Stimulated activated CD4-positive, alpha-beta T cell treated with anti-CD3 and anti-CD28 coated beads, Interleukin-1b, Interleukin-23, amount 100 ng/mL, for 1 hour (primary cell): ENCODE measurements around the gene TUBGCP6.
"Not testable (repeated sequence)": the region's sequence is repeated elsewhere in the genome, so short reads cannot be mapped to it uniquely, and the experiment has no call there.

Experiments
- DNase-seq, 2 donors: peaks; one replicate each; pipeline ENCODE4 v3.0.0-alpha.2; 2020; ENCODE audit warnings: low read depth in 2 of 2

Gene TUBGCP6

DNA sequence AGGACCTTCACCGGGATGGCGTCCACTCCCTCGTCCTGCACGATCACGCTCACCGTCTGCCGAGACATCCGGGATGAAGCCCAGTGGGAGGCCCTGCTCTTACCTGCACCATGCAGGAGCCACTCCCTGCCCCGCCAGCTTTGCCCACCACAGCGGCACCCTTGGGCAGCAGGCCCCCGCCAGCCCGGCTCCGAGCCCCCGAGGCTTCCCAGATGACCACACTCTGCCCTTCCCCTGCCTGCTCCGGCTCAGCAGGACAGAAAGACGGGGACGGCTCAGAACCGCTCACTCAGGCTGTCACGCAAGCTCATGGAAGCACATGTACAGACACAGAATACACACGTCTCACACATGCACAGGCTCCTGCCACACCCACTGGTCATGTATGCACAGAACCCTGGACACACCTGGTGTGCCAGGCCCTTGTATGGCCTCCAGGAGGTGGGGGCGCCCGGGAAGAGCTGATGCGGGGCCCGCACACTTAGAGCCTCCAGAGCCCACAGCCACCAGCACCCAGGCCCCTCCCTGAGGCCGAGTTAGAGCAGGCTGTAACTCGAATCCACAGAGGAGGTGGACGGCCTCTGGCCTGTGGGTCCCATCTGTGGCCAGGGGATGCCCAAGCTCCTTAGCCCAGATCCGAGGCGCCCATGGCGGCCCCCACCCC lies 34.3 kb upstream of the TUBGCP6 start:
- DNase-seq: no peak

DNA sequence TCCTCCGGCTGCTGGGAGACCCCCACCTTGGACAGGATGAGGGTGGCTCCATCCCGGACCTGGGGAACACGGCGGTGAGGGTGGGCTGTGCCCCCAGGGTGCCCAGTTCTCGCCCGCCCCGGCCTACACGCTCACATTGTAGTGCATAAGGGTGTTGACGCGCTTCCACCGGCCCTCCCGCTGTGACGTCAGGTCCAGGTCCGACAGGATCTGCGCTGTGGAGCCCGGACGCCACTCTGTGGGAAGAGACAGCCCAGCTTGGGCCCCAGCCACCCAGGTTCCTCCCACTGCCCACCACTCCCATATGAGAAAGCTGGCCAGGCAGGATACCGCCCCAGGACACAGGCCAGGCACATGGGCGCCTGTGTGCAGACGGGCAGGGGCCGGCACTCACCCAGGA lies 33.6 kb upstream of the TUBGCP6 start:
- DNase-seq: no peak

DNA sequence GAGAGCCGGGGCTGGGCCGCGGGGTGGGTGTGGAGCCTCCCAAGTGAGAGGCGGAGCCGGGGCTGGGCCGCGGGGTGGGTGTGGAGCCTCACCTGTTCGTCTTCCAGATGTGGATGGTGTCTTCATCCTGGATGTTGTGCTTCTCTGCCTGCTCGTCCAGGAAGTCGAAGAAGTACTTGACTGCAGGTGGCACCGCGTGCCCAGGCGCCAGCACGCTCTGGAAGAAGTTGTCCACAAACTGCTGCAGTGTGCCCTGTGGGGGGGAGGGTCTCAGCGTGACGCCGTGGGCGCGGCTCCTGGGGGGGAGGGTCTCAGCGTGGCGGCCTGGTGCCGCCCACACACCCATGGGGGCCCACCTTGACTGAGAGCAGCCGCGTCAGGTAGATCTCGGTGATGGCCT lies 32.9 kb upstream of the TUBGCP6 start:
- DNase-seq: no peak

- no peak for DNase-seq
These were observed 31.3 kb upstream of the TUBGCP6 start for GRCh38 chr22:50276143-50276542.

DNA sequence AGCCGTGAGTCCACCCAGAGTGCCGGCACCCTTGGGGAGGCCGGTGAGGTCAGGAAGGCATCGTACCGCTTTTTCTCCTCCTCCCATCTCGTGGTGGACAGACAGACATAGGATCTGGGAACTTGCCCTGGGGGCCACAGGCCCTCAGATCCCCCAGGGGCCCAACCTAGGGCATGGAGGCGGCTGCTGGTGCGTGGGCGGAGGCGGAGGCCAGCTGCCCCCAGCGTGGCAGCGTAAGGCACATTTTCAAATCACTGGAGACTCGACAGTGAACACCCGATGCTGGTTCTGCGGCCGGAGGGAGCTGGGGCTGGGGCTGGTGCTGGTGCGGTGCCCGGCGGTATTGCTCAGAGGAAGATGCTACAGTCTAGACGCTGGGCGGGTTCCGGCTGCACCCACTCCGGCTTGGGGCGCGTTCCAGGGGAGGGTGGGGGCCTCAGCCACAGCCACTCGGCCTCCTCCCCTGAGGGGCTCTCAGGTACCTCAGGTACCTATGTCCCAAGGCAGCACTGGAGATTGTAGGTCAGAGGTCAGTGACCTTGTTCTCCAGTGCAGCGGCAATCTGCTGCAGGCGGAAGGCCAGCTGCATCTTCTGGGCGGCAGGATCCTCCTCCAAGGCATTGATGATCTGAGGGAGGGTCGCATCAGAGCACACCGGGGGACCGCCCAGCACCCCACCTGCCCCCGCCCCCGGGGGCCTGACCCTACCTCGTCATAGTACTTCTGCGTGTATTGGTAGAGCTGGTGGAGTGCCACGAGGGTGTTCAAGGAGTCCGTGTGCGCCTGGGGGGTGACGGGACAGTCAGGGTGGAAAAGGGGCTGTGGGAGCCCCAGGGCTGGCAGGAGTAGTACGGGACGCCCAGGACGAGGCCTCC lies 30.6 kb upstream of the TUBGCP6 start:
- DNase-seq: no peak

- no peak for DNase-seq
These were observed 29.9 kb upstream of the TUBGCP6 start for GRCh38 chr22:50274771-50275170.

DNA sequence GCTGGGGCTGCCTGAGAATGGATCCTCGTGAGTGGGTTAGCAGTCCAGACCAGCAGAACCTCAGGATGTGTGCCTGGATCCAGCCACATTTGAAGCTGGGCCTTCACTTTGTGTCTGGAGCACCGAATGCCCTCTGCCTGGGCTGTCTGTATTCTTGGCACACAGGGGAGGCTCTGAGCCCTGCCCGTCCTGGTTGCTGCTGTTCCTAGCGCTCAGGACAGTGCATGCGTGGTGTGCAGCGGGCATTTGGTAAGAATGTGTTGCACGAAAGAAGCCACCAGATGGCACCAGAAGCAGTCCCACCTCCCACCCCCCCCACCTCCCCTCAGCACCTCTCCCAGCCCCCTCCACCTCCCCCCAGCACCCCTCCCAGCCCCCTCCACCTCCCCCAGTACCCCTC lies 29.5 kb upstream of the TUBGCP6 start:
- DNase-seq: peak in 1 of 2 donors; percentile 27

GRCh38 chr22:50273781-50274180 lies 29.0 kb upstream of the TUBGCP6 start:
- not testable (repeated sequence) for DNase-seq

GRCh38 chr22:50273352-50273751 lies 28.5 kb upstream of the TUBGCP6 start:
- not testable (repeated sequence) for DNase-seq

- DNase-seq: no peak
These were observed 27.4 kb upstream of the TUBGCP6 start for GRCh38 chr22:50272044-50272802.

DNA sequence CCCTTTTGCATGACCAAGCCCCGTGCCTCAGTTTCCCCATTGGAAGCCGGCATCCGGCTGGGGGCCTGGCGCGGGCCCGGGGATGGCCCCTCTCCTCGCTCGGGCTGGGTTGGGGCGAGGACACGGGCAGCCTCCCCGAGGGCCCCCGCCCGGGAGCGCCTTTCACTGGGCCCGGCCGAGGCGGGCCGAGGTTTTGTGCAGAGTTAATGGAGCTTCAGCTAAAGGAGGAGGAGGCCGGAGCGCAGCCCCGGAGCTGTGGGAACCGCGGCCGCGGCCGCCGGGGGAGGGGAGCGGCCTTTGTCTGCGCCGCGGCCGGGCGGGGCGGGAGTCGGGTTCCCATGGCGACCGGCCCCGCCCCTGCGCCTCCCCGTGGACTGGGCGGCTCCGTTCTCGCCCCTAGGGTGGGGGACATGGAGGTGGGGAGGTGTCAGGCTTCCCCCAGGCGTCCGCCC lies 26.7 kb upstream of the TUBGCP6 start:
- DNase-seq: peak; percentile 34 to 46

DNA sequence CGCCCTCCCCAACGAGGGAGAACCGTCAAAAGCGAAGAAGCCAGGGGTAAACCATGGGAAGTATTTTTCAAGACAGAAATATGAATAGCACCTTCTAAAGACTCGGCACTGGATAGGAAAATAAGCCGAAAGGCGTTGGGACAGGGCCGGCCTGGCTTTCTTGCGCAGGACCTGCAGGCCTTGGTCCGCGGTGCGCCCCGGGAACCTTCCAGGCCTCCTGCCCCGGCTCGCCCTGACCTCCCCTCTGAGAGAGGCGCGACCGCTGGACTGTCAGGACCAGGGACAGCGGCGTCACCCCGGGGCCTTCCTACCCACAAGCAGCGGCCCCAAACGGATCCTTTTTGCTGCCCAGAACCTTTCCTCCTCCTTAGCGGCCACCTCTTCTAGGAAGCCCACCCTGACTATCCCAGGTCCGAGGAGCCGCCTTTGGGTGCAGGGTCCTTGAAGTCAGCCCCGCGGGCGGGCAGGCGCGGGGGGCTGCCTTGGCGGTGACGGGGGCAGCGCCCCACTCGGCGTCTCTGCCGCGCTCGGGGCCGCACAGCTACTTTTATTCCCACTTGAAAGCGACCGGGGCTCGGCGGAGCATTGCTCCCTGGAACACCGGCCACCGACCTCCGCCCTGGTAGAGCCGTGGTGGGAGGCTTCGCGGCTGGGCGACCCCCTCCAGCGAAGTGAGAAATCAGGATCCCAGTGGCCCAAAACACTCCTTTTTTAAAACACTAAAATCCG lies 26.0 kb upstream of the TUBGCP6 start:
- peak; percentile 46 to 50 for DNase-seq

DNA sequence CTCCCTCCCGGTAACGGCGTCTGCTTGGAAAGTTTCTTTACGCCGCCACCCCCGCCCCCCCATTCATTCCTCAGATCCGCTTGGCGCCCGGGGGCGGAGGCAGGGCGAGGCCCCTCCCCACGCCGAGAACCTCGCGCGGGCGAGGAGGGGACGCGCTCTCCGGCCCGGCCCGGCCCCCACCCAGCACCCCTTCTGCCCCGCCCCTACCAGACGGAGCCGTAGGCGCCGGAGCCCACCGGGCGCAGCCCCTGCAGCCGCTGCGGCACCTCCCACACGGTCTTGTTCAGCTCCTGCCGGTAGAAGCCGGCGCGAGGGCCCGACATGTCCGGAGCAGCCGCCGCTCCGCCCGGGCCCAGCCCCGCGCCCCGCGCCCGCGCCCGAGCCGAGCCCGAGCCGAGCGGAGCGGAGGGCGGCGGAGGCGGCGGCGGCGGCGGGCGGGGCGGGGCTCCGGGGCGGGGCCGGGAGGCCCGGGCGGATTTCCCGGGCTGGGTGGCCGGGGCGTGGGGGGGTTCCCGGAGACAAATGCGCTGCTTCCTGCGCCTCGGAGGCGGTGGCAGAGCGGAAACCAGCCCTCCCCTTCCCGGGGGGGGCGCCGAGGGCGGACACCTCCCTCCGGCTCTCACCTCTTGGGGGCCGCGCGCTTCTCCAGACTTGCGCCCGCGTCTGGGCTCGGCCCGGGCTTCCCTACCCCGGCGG lies 25.3 kb upstream of the TUBGCP6 start, which contains the start of gene MAPK11:
Gene MAPK11, minus strand, starts transcription at position 411 of the 696 bp plus-strand sequence. Its CDS starts 88 bp downstream, at position 323.
- peak; percentile 39 to 53 for DNase-seq

DNA sequence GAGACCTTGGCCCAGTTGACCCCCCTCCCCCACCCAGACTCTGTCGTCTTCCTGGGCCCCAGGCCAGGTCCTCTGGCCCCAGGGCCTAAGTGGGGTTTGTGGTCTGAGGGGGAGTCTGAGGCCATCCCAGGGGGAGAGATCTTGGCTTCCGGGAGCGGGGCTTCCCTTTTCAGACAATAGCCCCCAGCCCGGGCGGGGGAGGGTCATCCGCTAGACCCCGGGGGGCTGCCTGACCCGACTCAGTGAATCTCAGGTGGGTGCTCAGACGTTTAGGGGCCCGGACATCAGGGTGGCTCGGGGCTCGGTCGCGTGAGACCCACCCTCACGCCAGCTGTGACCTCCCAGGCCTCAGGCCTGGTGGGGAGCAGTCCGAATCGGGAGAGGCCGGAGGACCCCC lies 24.7 kb upstream of the TUBGCP6 start:
- no peak for DNase-seq

- no peak for DNase-seq
These were observed 23.9 kb upstream of the TUBGCP6 start for GRCh38 chr22:50268655-50269113.

- DNase-seq: peak; percentile 19 to 44
These were observed 23.0 kb upstream of the TUBGCP6 start for GRCh38 chr22:50267591-50268390.

GRCh38 chr22:50266994-50267393 lies 22.2 kb upstream of the TUBGCP6 start:
- DNase-seq: no peak

GRCh38 chr22:50264946-50265669 lies 20.3 kb upstream of the TUBGCP6 start:
- DNase-seq: no peak

- DNase-seq: no peak
These were observed 19.4 kb upstream of the TUBGCP6 start for GRCh38 chr22:50264104-50264745.
